ENCODE measurements around the gene ZIC4.

The ZIC4 gene

GRCh38 chr3:147417551-147418295 is 11.4 kb upstream of the ZIC4 start:
- DNase-seq, result no peak

DNA sequence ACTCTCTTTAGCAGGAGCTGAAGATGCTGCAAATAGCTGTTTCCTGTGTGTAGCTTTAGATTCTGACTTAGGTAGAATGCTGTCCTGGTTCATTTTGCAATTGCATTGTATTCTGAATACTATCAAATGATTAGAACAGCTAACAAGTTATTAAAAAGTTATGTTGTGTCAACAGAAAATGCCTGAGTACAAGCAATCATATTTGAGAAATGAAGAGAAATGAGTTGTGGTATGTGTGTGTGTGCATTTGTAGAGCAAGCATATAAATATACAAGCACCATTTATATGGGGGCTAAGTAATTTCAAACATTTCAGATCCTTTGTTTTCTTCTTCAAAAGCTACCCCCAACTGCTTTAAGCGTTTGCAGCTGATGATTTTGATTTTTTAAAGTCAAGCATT is 10.6 kb upstream of the ZIC4 start:
- no peak for DNase-seq

GRCh38 chr3:147415874-147416273 is 9.5 kb upstream of the ZIC4 start:
- DNase-seq, result no peak

DNA sequence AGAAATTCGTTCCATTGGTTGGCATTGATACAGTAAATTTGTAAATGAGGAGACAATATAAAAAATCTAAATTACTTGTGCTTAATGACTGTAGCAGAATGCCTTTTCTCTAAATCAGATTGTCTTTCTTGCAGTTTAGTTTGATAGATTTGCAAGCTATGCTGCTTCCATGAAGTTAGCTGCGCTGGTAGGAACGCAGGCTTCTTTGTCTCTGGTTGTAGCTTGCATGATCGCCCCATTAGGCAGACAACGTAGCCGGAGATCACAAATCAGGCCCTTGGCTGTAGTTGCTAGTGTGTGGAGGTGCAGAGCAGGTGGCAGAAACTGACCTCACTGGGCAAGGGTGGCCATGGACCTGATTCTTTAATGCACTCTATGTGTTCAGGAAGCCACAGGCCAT is 8.9 kb upstream of the ZIC4 start:
- no peak for DNase-seq

GRCh38 chr3:147414390-147415138 is 8.2 kb upstream of the ZIC4 start:
- no peak for DNase-seq

DNA sequence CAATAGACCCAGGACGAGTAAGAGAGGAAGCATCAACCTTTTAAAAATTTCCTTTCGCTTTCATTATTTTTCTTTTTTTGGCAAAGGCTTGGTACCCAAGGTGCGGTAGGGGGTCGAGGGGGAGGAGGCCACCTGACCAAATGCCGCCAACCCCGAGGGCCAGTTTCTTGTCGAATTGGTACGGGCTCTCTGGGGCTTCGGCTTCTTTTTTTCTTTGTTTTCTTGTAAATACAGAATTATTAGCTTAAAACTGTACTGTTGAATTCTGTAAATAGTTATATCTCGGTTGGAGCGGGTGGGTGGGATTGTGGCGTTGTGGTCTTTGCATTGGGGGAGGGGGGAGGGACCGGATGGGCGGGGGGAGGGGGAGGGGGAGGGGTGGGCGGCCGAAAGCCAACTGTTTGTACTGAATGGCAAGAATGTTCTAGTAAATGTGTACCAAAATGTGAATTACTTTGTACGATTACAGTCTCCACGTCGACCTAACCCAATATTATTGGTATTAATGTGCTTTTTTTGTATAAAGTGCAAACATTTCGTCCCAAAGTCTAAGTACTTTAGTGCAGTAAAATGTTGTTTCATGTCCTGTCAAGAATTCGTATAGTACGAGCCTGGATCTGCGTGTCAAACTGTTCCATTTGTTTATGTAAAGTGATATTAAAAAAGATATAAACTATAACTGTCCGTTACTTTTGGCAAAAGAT is 7.5 kb upstream of the ZIC4 start:
- DNase-seq, result no peak

DNA sequence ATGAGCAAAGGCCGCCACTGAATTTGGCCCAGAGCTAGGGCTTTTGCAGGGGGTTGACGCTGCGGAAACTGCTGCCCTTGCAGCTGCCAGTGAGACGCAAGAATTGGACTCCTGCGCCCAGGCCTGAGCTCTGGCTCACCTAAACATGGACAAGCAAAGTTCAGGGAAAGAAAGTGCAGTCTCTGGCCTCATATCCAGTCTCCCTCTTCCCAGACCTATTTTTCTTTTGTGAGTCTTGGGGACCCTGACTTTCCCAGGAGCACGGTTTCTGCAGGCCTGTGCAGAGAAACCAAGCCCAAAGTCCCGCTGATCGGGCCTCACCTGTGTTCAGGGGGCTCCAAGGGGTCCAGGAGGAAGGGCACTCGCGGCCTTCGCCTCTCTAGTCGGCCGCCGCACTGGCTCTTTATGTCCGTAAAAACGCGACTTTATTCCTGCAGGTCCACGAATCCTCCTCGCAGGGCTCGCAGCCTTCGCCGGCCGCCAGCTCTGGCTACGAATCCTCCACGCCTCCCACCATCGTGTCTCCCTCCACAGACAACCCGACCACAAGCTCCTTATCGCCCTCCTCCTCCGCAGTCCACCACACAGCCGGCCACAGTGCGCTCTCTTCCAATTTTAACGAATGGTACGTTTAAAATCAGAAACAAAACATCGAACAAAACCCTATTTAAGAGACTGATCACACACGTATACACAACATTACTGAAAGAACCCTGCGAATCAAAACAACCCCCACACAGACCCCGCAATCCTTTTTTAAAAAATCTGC is 6.8 kb upstream of the ZIC4 start:
- DNase-seq, result no peak

DNA sequence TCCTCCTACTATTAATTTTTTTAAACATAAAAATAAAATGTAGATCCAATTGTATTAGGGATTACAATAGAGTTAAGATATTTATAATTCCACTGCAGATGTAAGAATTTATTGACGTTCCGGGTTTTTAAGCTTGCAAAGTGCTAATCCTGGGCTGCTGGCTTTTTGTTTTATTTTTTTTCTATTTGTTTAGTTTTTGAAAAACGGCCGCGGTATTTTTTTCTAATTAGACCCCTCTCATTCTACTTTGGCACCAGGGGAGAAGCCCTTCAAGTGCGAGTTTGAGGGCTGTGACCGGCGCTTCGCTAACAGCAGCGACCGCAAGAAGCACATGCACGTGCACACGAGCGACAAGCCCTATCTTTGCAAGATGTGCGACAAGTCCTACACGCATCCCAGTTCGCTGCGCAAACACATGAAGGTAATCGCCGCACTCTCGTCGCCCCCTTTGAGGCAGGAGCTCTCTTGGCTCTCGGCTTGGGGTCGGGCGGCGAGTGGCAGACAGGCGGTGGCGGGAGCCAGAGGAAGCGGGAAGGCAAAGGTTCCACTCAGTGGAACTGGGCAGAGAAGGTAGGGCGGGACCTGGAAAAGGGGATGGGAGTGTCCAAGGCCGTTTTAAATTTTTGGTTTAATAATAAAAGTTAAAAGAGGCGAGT is 6.0 kb upstream of the ZIC4 start:
- DNase-seq, result no peak

DNA sequence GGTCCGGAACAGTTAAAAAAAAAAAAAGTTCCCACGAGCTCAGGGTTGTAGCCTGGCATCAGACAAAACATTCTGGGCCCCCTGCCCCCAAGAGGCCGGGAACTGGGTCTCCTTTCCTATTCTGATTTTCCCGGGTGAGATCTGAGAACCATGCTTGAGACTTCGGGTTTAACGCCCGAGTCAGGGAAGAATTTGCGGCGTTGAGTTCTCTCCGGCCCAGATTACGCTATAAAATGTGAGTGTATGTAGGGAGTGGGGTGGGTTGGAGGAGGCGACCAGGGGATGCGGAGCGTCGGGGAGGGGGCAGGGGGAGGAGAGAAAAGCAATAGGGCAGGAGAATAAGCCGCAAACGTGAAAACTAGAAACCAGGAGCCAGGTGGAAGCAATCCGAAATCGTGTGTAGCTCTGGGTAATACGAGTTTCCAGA is 5.5 kb upstream of the ZIC4 start:
- no peak for DNase-seq

DNA sequence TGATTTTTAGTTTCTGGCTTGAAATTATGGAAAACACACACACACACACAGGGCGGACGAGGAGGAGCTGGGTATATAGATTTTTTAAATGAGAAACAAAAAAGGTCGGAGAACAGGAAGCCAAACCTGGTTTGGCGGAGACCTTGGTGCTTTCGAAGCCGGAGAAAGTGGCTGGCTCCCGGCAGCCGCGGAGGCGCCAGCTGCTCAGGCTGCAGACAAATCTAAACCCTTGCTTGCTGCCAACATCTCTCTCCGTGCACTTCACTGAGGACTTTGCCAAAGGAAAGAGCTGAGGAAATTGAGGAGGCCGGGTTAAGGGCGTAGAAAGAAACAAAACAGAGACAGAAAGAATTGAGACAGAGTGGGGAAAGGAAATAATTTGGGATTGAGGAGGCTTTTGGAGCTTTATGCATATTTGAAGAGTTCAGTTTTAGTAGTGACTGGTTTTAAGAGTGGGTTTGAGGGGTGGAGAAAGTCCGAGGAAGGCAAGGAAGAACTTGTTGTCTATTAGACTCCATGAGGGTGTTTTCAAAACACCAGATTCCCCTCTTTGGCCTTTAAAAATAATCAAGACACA is 5.0 kb upstream of the ZIC4 start:
- DNase-seq, result no peak

- no peak for DNase-seq
These were observed 4.3 kb upstream of the ZIC4 start for GRCh38 chr3:147410526-147411237.

- DNase-seq, result no peak
These were observed 3.8 kb upstream of the ZIC4 start for GRCh38 chr3:147410116-147410525.

DNA sequence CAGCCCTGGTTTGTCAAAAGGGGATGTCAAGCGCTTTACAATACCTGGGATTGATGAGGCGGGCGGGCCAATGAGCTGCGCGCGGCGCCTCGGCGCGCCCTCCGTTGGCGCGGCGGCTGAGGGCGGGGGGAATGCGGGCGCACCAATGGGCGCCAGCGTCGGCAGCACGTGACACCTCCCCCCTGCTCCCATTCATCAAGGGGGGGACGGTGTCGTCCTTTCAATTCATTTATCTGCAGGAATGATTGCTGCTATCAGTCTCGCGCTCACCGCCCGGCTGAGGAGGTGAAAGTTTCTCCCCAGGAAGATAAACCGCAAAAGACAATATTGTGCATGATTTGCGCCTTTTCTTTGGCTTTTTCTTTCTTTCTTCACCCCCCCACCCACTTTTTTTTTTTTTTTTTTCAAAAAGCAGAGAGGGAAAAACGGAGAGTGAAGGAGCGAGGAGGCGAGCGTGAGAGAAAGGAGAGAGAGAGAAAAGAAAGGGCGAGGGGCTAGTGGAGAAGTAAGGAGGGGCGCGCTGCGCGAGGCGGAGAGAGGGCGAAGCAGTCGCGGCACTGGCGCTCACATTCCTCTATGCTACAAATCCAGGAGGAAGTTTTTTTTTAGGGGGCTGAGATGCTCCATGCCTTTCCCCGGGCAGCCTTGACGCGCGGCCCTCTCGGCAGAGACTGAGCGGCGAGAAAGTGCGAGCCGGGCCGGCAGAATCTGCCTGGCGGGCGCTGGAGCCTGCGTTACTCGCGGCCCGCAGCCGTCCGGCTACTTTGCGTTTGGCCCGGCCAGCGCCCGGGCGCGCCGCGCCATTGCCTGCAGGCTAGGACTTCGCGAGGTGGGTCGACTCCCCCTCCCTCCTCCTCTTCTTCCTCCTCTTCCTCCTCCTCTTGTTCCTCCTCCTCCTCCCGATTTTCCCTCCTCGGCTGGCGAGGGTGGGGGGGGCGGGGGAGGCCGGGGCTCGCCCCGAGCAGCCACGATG is 3.1 kb upstream of the ZIC4 start, which contains the start of gene ZIC1:
Gene ZIC1, plus strand, starts transcription at position 223 of the 973 bp plus-strand sequence. Its CDS starts 748 bp downstream, at position 971.
- DNase-seq, result no peak

GRCh38 chr3:147408188-147409100 is 2.1 kb upstream of the ZIC4 start:
- DNase-seq, result no peak

- no peak for DNase-seq
These were observed 1.3 kb upstream of the ZIC4 start for GRCh38 chr3:147407498-147408187.

- no peak for DNase-seq
These were observed 763 bp upstream of the ZIC4 start for GRCh38 chr3:147407114-147407497.

GRCh38 chr3:147405231-147406027 is 914 bp downstream of the ZIC4 start:
- no peak for DNase-seq

Measured in CD4-positive, alpha-beta T cell treated with Interferon alpha-2 for 1 hour (primary cell).